ENCODE measurements around the gene FAM151B.

GRCh38 chr5:80590766-80591165 is 102.9 kb downstream of the FAM151B start:
- no peak for TF ChIP-seq CTCF (IDR thresholded peaks at IDR 0.05)
- TF ChIP-seq EZH2phosphoT487 (IDR thresholded peaks at IDR 0.05): no peak
- no peak for TF ChIP-seq EZH2 (IDR thresholded peaks at IDR 0.05)

All from neural progenitor cell (in vitro differentiated cells).